GM11168 (cell line): ENCODE measurements around the gene MYO10.

Source experiments
- in situ Hi-C: fragments of 300-500 bp; cut with MboI; formaldehyde crosslinking; loops from one replicate; pipeline ENCODE4 v1.12.0; 2022; ENCODE audit warnings: low sequenced_read_pairs; ENCODE audit not compliant: unreplicated experiment

The MYO10 gene

GRCh38 chr5:16944816-16945562 is 8.9 kb upstream of the MYO10 start:
- in situ Hi-C loops: no loop called here

GRCh38 chr5:16943846-16944678 is 8.0 kb upstream of the MYO10 start:
- in situ Hi-C loops: no loop called here

GRCh38 chr5:16937503-16938161 is 1.5 kb upstream of the MYO10 start:
- in situ Hi-C loops: no loop called here

GRCh38 chr5:16936989-16937438 is 926 bp upstream of the MYO10 start:
- in situ Hi-C loops: no loop called here

GRCh38 chr5:16935231-16936149 is 598 bp downstream of the MYO10 start:
- in situ Hi-C loops: no loop called here

- in situ Hi-C loops: no loop called here
These were observed 1.4 kb downstream of the MYO10 start for GRCh38 chr5:16934677-16935153.

- in situ Hi-C loops: no loop called here
These were observed 2.0 kb downstream of the MYO10 start for GRCh38 chr5:16934123-16934522.

- in situ Hi-C loops: no loop called here
These were observed 2.8 kb downstream of the MYO10 start for GRCh38 chr5:16933337-16933736.

- in situ Hi-C loops: no loop called here
These were observed 3.7 kb downstream of the MYO10 start for GRCh38 chr5:16932401-16932800.

GRCh38 chr5:16931334-16932110 is 4.6 kb downstream of the MYO10 start:
- in situ Hi-C loops: no loop called here

GRCh38 chr5:16930496-16930895 is 5.6 kb downstream of the MYO10 start:
- in situ Hi-C loops: no loop called here

- in situ Hi-C loops: no loop called here
These were observed 6.3 kb downstream of the MYO10 start for GRCh38 chr5:16929831-16930230.

- in situ Hi-C loops: no loop called here
These were observed 6.7 kb downstream of the MYO10 start for GRCh38 chr5:16929347-16929746.

- in situ Hi-C loops: no loop called here
These were observed 8.5 kb downstream of the MYO10 start for GRCh38 chr5:16927613-16928012.

- in situ Hi-C loops: no loop called here
These were observed 9.7 kb downstream of the MYO10 start for GRCh38 chr5:16926417-16926816.

- in situ Hi-C loops: no loop called here
These were observed 11.9 kb downstream of the MYO10 start for GRCh38 chr5:16924206-16924605.

GRCh38 chr5:16922430-16922829 is 13.7 kb downstream of the MYO10 start:
- in situ Hi-C loops: no loop called here

GRCh38 chr5:16921211-16921610 is 14.9 kb downstream of the MYO10 start:
- in situ Hi-C loops: no loop called here
